ENCODE data around the gene LHFPL4. TPM values are rescaled to one million over a fixed set of nuclear protein-coding genes. Genes with fewer than 3 reads are reported as not detected.

The LHFPL4 gene
- total RNA-seq, 1 donor from 2014 or later = not detected

- DNase-seq (ENCODE audit: low read depth) = no peak
- H3K4me3 ChIP-seq (ENCODE audit: low read depth, low read length) = no peak overlapping the region
- no peak for TF ChIP-seq CTCF (conservative IDR thresholded peaks at IDR 0.05; ENCODE audit: low read depth, low read length)
Measured at GRCh38 chr3:9590282-9590791, 36.7 kb upstream of the LHFPL4 start.

- no peak for TF ChIP-seq CTCF (conservative IDR thresholded peaks at IDR 0.05; ENCODE audit: low read depth, low read length)
- no peak for DNase-seq (ENCODE audit: low read depth)
- no peak overlapping the region for H3K4me3 ChIP-seq (ENCODE audit: low read depth, low read length)
Measured at GRCh38 chr3:9583792-9584191, 30.2 kb upstream of the LHFPL4 start.

- no peak for DNase-seq (ENCODE audit: low read depth)
- TF ChIP-seq CTCF (conservative IDR thresholded peaks at IDR 0.05; ENCODE audit: low read depth, low read length) = no peak
Measured at GRCh38 chr3:9583371-9583770, 29.7 kb upstream of the LHFPL4 start.

GRCh38 chr3:9582332-9582731 is 28.7 kb upstream of the LHFPL4 start:
- no peak for DNase-seq (ENCODE audit: low read depth)
- no peak for TF ChIP-seq CTCF (conservative IDR thresholded peaks at IDR 0.05; ENCODE audit: low read depth, low read length)
- H3K4me3 ChIP-seq (ENCODE audit: low read depth, low read length) = no peak overlapping the region

More at GRCh38 chr3:9583371-9583770, 29.7 kb upstream of the LHFPL4 start:
- no peak overlapping the region for H3K4me3 ChIP-seq (ENCODE audit: low read depth, low read length)

- H3K4me3 ChIP-seq (ENCODE audit: low read depth, low read length) = no peak overlapping the region
- TF ChIP-seq CTCF (conservative IDR thresholded peaks at IDR 0.05; ENCODE audit: low read depth, low read length) = no peak
- DNase-seq (ENCODE audit: low read depth) = no peak
Measured at GRCh38 chr3:9581742-9582141, 28.1 kb upstream of the LHFPL4 start.

- no peak for TF ChIP-seq CTCF (conservative IDR thresholded peaks at IDR 0.05; ENCODE audit: low read depth, low read length)
- no peak for DNase-seq (ENCODE audit: low read depth)
Measured at GRCh38 chr3:9569054-9569453, 15.4 kb upstream of the LHFPL4 start.

GRCh38 chr3:9565316-9565715 is 11.7 kb upstream of the LHFPL4 start:
- no peak for DNase-seq (ENCODE audit: low read depth)
- no peak for TF ChIP-seq CTCF (conservative IDR thresholded peaks at IDR 0.05; ENCODE audit: low read depth, low read length)

More at GRCh38 chr3:9569054-9569453, 15.4 kb upstream of the LHFPL4 start:
- H3K4me3 ChIP-seq (ENCODE audit: low read depth, low read length) = no peak overlapping the region

More at GRCh38 chr3:9565316-9565715, 11.7 kb upstream of the LHFPL4 start:
- no peak overlapping the region for H3K4me3 ChIP-seq (ENCODE audit: low read depth, low read length)

Data from epithelial cell of proximal tubule (primary cell).